Measurements from ENCODE around the gene CRYAB. TPM values are rescaled to one million over a fixed set of nuclear protein-coding genes. Genes with fewer than 3 reads are reported as not detected.

The CRYAB gene
- total RNA-seq, 1 experiment from 2014 or later: 1.6 TPM

GRCh38 chr11:111916768-111917167 lies 5.2 kb upstream of the CRYAB start:
- H3K4me3 ChIP-seq (ENCODE audit: low read depth, low read length, poor library complexity, severe bottlenecking): no peak overlapping the region
- TF ChIP-seq EZH2 (IDR thresholded peaks at IDR 0.05; ENCODE audit: borderline replicate concordance, low read depth, low read length, poor library complexity, severe bottlenecking) (no peak), CTCF (conservative IDR thresholded peaks at IDR 0.05; ENCODE audit: low read depth, low read length) (no peak)
- H3K27ac ChIP-seq (ENCODE audit: low read depth, low read length, poor library complexity, severe bottlenecking): no peak overlapping the region
- peaks cover 25% of the 10 kb centered on the region for H3K4me1 ChIP-seq (ENCODE audit: insufficient read depth, low read length, poor library complexity, severe bottlenecking)
- no peaks in the 10 kb centered on the region for H3K9me3 ChIP-seq (ENCODE audit: low read depth, low read length, poor library complexity, severe bottlenecking)
- ChIA-PET CTCF (no interaction called here), POLR2A (ENCODE audit: low non-redundant PET) (no interaction called here)
- intact Hi-C loops (cut with micrococcal nuclease; ENCODE audit: unreplicated experiment): no loop called here
- H3K27me3 ChIP-seq (replicated peaks; ENCODE audit: insufficient read depth, low read depth, low read length, poor library complexity): no peaks in the 10 kb centered on the region
- no TSS peak for BruUV-seq (replicated peaks)
- H3K36me3 ChIP-seq (ENCODE audit: insufficient read depth, low read length, poor library complexity, severe bottlenecking): no peaks in the 10 kb centered on the region
- no peak for DNase-seq (ENCODE audit: low spot score)

- no peak overlapping the region for H3K27ac ChIP-seq (ENCODE audit: low read depth, low read length, poor library complexity, severe bottlenecking)
- peaks cover 16% of the 10 kb centered on the region for H3K4me1 ChIP-seq (ENCODE audit: insufficient read depth, low read length, poor library complexity, severe bottlenecking)
- ChIA-PET CTCF (interaction anchor here (0.6 kb wide), 1 partner anchor 83 kb away, joined by 3 read pairs; no protein-coding TSS in a partner anchor), POLR2A (ENCODE audit: low non-redundant PET) (no interaction called here)
- no peak for TF ChIP-seq EZH2 (IDR thresholded peaks at IDR 0.05; ENCODE audit: borderline replicate concordance, low read depth, low read length, poor library complexity, severe bottlenecking)
- TF ChIP-seq CTCF (conservative IDR thresholded peaks at IDR 0.05; ENCODE audit: low read depth, low read length): no peak
- peak; percentile 68 for DNase-seq (ENCODE audit: low spot score)
- H3K9me3 ChIP-seq (ENCODE audit: low read depth, low read length, poor library complexity, severe bottlenecking): no peaks in the 10 kb centered on the region
- no peaks in the 10 kb centered on the region for H3K27me3 ChIP-seq (replicated peaks; ENCODE audit: insufficient read depth, low read depth, low read length, poor library complexity)
- intact Hi-C loops (cut with micrococcal nuclease; ENCODE audit: unreplicated experiment): no loop called here
- no TSS peak for BruUV-seq (replicated peaks)
- no peaks in the 10 kb centered on the region for H3K36me3 ChIP-seq (ENCODE audit: insufficient read depth, low read length, poor library complexity, severe bottlenecking)
- no peak overlapping the region for H3K4me3 ChIP-seq (ENCODE audit: low read depth, low read length, poor library complexity, severe bottlenecking)
Observed at GRCh38 chr11:111913997-111914396, 2.4 kb upstream of the CRYAB start.

GRCh38 chr11:111913031-111913861 lies 1.7 kb upstream of the CRYAB start:
- H3K4me3 ChIP-seq (ENCODE audit: low read depth, low read length, poor library complexity, severe bottlenecking): no peak overlapping the region
- H3K27ac ChIP-seq (ENCODE audit: low read depth, low read length, poor library complexity, severe bottlenecking): no peak overlapping the region
- no TSS peak for BruUV-seq (replicated peaks)
- TF ChIP-seq EZH2 (IDR thresholded peaks at IDR 0.05; ENCODE audit: borderline replicate concordance, low read depth, low read length, poor library complexity, severe bottlenecking): no peak
- intact Hi-C loops (cut with micrococcal nuclease; ENCODE audit: unreplicated experiment): no loop called here
- ChIA-PET CTCF (no interaction called here), POLR2A (ENCODE audit: low non-redundant PET) (no interaction called here)
- peaks cover 9% of the 10 kb centered on the region for H3K4me1 ChIP-seq (ENCODE audit: insufficient read depth, low read length, poor library complexity, severe bottlenecking)
- no peaks in the 10 kb centered on the region for H3K9me3 ChIP-seq (ENCODE audit: low read depth, low read length, poor library complexity, severe bottlenecking)
- no peak for DNase-seq (ENCODE audit: low spot score)
- no peaks in the 10 kb centered on the region for H3K36me3 ChIP-seq (ENCODE audit: insufficient read depth, low read length, poor library complexity, severe bottlenecking)
- no peaks in the 10 kb centered on the region for H3K27me3 ChIP-seq (replicated peaks; ENCODE audit: insufficient read depth, low read depth, low read length, poor library complexity)

- H3K27ac ChIP-seq (ENCODE audit: low read depth, low read length, poor library complexity, severe bottlenecking): no peak within 1 kb of the TSS
- BruUV-seq (replicated peaks): no TSS peak
- no peaks in the 10 kb centered on the region for H3K36me3 ChIP-seq (ENCODE audit: insufficient read depth, low read length, poor library complexity, severe bottlenecking)
- DNase-seq (ENCODE audit: low spot score): no peak
- intact Hi-C loops (cut with micrococcal nuclease; ENCODE audit: unreplicated experiment): no loop called here
- no peaks in the 10 kb centered on the region for H3K27me3 ChIP-seq (replicated peaks; ENCODE audit: insufficient read depth, low read depth, low read length, poor library complexity)
- H3K4me3 ChIP-seq (ENCODE audit: low read depth, low read length, poor library complexity, severe bottlenecking): no peak within 1 kb of the TSS
- TF ChIP-seq CTCF (conservative IDR thresholded peaks at IDR 0.05; ENCODE audit: low read depth, low read length) (no peak), EZH2 (IDR thresholded peaks at IDR 0.05; ENCODE audit: borderline replicate concordance, low read depth, low read length, poor library complexity, severe bottlenecking) (no peak)
- peaks cover 4% of the 10 kb centered on the region for H3K4me1 ChIP-seq (ENCODE audit: insufficient read depth, low read length, poor library complexity, severe bottlenecking)
- POLR2A ChIA-PET (ENCODE audit: low non-redundant PET): no interaction called here
- CTCF ChIA-PET: no interaction called here
- no peaks in the 10 kb centered on the region for H3K9me3 ChIP-seq (ENCODE audit: low read depth, low read length, poor library complexity, severe bottlenecking)
Observed at GRCh38 chr11:111912535-111912934, 965 bp upstream of the CRYAB start, which contains the start of gene HSPB2. Gene HSPB2, plus strand, starts transcription at chr11:111912734. Its CDS starts 96 bp downstream, at chr11:111912830.
